HEK293 (cell line): ENCODE results near the gene NEUROD4.
A peak's percentile ranks its signal among the peaks of the same experiment; 100 is the strongest.

Experiments
- CTCF ChIA-PET: fragments of 350-600 bp; formaldehyde crosslinking; extraction: SDS; loops from one replicate; lab custom pipeline; 2021; ENCODE audit warnings: antibody characterized with exemption; lab: Yijun Ruan, JAX
- POLR2A ChIA-PET: fragments of 300-600 bp; formaldehyde crosslinking; extraction: SDS; loops from one replicate; lab custom pipeline; 2020; ENCODE audit warnings: antibody characterized with exemption, inconsistent platforms; lab: Yijun Ruan, JAX
- H3K27ac ChIP-seq: fragments of 200-500 bp; sonication (Bioruptor generic); 2 replicates; pipeline ENCODE4 v1.5.1; 2014; ENCODE audit warnings: low read depth, low read length, control low read depth, inconsistent platforms; ENCODE audit errors: extremely low read depth
- H3K36me3 ChIP-seq, 2 experiments: fragments of 200-500 bp in 1 of 2; sonication (Bioruptor generic) in 1 of 2; 1 replicate in 1 of 2; 2 replicates in 1 of 2; pipeline ENCODE4 v1.5.1; 2014 to 2017; ENCODE audit warnings: inconsistent platforms in 2 of 2, low read length in 2 of 2; ENCODE audit not compliant: control insufficient read depth in 2 of 2, insufficient read depth in 1 of 2
- H3K4me1 ChIP-seq: fragments of 200-500 bp; sonication (Bioruptor generic); 2 replicates; pipeline ENCODE4 v1.5.1; 2014; ENCODE audit warnings: mild to moderate bottlenecking, low read length, inconsistent platforms; ENCODE audit not compliant: control insufficient read depth, insufficient read depth
- H3K4me3 ChIP-seq: 2 replicates; pipeline ENCODE4 v1.5.1; 2011; ENCODE audit warnings: low read depth, mild to moderate bottlenecking, control low read depth, low read length, moderate library complexity
- H3K9me3 ChIP-seq: fragments of 200-500 bp; sonication (Bioruptor generic); 2 replicates; pipeline ENCODE4 v1.5.1; 2014; ENCODE audit warnings: low read depth, low read length, inconsistent platforms; ENCODE audit not compliant: control insufficient read depth, insufficient read depth
- GLI4 ChIP-seq: fragments of 450-650 bp; formaldehyde crosslinking; IDR thresholded peaks from 2 replicates; pipeline ENCODE4 v1.5.1; 2016; ENCODE audit warnings: missing biosample characterization, missing genetic modification characterization
- KLF9 ChIP-seq: fragments of 450-650 bp; formaldehyde crosslinking; IDR thresholded peaks from 2 replicates; pipeline ENCODE4 v1.5.1; 2016; ENCODE audit warnings: missing biosample characterization, missing genetic modification characterization, low read depth
- PRDM1 ChIP-seq: fragments of 450-650 bp; formaldehyde crosslinking; IDR thresholded peaks from 2 replicates; pipeline ENCODE4; 2016; ENCODE audit warnings: missing biosample characterization, missing genetic modification characterization
- REST ChIP-seq: fragments of 450-650 bp; formaldehyde crosslinking; IDR thresholded peaks from 2 replicates; pipeline ENCODE4 v1.5.1; 2016; ENCODE audit warnings: missing biosample characterization, missing genetic modification characterization
- SETDB1 ChIP-seq: IDR thresholded peaks from one replicate; pipeline ENCODE4 v1.6.1; 2017; ENCODE audit warnings: mild to moderate bottlenecking, low read length, moderate library complexity, mixed read lengths; ENCODE audit not compliant: insufficient read length
- SP3 ChIP-seq: fragments of 450-650 bp; formaldehyde crosslinking; IDR thresholded peaks from 2 replicates; pipeline ENCODE4 v1.5.1; 2016; ENCODE audit warnings: missing biosample characterization, missing genetic modification characterization
- TRIM28 ChIP-seq: IDR thresholded peaks from 2 replicates; pipeline ENCODE4 v1.6.1; 2011; ENCODE audit warnings: low read length, control low read depth, borderline replicate concordance
- ZBTB17 ChIP-seq: fragments of 450-650 bp; formaldehyde crosslinking; IDR thresholded peaks from 2 replicates; pipeline ENCODE4 v1.5.1; 2016; ENCODE audit warnings: missing biosample characterization, missing genetic modification characterization
- ZNF175 ChIP-seq: fragments of 450-650 bp; formaldehyde crosslinking; IDR thresholded peaks from 2 replicates; pipeline ENCODE4 v1.5.1; 2016; ENCODE audit warnings: missing biosample characterization, missing genetic modification characterization
- ZNF302 ChIP-seq: fragments of 450-650 bp; formaldehyde crosslinking; IDR thresholded peaks from 2 replicates; pipeline ENCODE4 v1.5.1; 2016; ENCODE audit warnings: missing biosample characterization, missing genetic modification characterization, low read depth
- ZNF624 ChIP-seq: fragments of 450-650 bp; formaldehyde crosslinking; IDR thresholded peaks from 2 replicates; pipeline ENCODE4 v1.5.1; 2017; ENCODE audit warnings: missing biosample characterization, missing genetic modification characterization
- ZNF654 ChIP-seq: fragments of 450-650 bp; formaldehyde crosslinking; IDR thresholded peaks from 2 replicates; pipeline ENCODE4 v1.5.1; 2016; ENCODE audit warnings: low read depth, missing biosample characterization, missing genetic modification characterization
- ZNF692 ChIP-seq: fragments of 450-650 bp; formaldehyde crosslinking; IDR thresholded peaks from 2 replicates; pipeline ENCODE4 v1.5.1; 2016; ENCODE audit warnings: missing biosample characterization, missing genetic modification characterization
- ZNF792 ChIP-seq: fragments of 450-650 bp; formaldehyde crosslinking; IDR thresholded peaks from 2 replicates; pipeline ENCODE4 v1.5.1; 2016; ENCODE audit warnings: missing biosample characterization, missing genetic modification characterization
- ZSCAN30 ChIP-seq: fragments of 450-650 bp; IDR thresholded peaks from 2 replicates; pipeline ENCODE4 v1.5.1; 2018; ENCODE audit warnings: missing biosample characterization, mild to moderate bottlenecking, missing genetic modification characterization, moderate library complexity

The NEUROD4 gene

GRCh38 chr12:55019784-55020183 is at the start of gene NEUROD4:
Gene NEUROD4, plus strand, starts transcription at chr12:55019974. Its CDS starts 6,466 bp downstream, at chr12:55026440.
- H3K4me3 ChIP-seq: no peak within 1 kb of the TSS

GRCh38 chr12:54970741-54971140 is 49.0 kb upstream of the NEUROD4 start:
- ChIA-PET CTCF (interaction anchor here (0.8 to 3.5 kb wide), 3 partner anchors 12 to 211 kb away, joined by 3 to 17 read pairs (median 9); no protein-coding TSS in a partner anchor), POLR2A (no interaction called here)
- TF ChIP-seq ZNF792: no peak
- no peak for TF ChIP-seq ZNF692 (tag by site-specific recombination)
- no peak for TF ChIP-seq PRDM1 (tag by site-specific recombination)
- no peak for TF ChIP-seq ZNF654 (tag by site-specific recombination)
- TF ChIP-seq ZNF175: no peak
- no peak for TF ChIP-seq GLI4 (tag by site-specific recombination)
- no peak for TF ChIP-seq ZNF302 (tag by site-specific recombination)
- H3K4me3 ChIP-seq: no peak overlapping the region
- no peaks in the 10 kb centered on the region for H3K9me3 ChIP-seq
- H3K27ac ChIP-seq: no peak overlapping the region
- no peaks in the 10 kb centered on the region for H3K36me3 ChIP-seq
- no peaks in the 10 kb centered on the region for H3K4me1 ChIP-seq

More at GRCh38 chr12:55019784-55020183, at the start of gene NEUROD4:
- TF ChIP-seq TRIM28 (0 out of 2 replicates have a peak, but pooled peaks have one; percentile 27), SP3 (peak; percentile 25; the same call in 1 of the 2 replicates), REST (tag by site-specific recombination) (peak; percentile 98), ZSCAN30 (tag by site-specific recombination) (no peak), SETDB1 (no peak), KLF9 (peak; percentile 22; the same call in 1 of the 2 replicates), ZBTB17 (peak; percentile 41)
- no peaks in the 10 kb centered on the region for H3K36me3 ChIP-seq
- CTCF ChIA-PET: interaction anchor here (2.2 kb wide), 1 partner anchor 27 kb away, joined by 12 read pairs; no protein-coding TSS in a partner anchor
- POLR2A ChIA-PET: no interaction called here
- H3K27ac ChIP-seq: no peak within 1 kb of the TSS
- H3K9me3 ChIP-seq: no peaks in the 10 kb centered on the region
- H3K4me1 ChIP-seq: no peaks in the 10 kb centered on the region; the same call in 1 of the 2 replicates

GRCh38 chr12:54973556-54973955 is 46.2 kb upstream of the NEUROD4 start:
- H3K4me3 ChIP-seq: no peak overlapping the region
- no peak overlapping the region for H3K27ac ChIP-seq
- no peak for TF ChIP-seq ZNF624 (tag by site-specific recombination)
- POLR2A ChIA-PET: no interaction called here
- no peaks in the 10 kb centered on the region for H3K4me1 ChIP-seq
- no peaks in the 10 kb centered on the region for H3K36me3 ChIP-seq
- CTCF ChIA-PET: interaction anchor here (0.5 to 1.5 kb wide), 5 partner anchors 15 to 447 kb away, joined by 3 to 7 read pairs (median 4); no protein-coding TSS in a partner anchor
- no peaks in the 10 kb centered on the region for H3K9me3 ChIP-seq
